Measurements from ENCODE around the gene HAGHL. TPM values are rescaled to one million over a fixed set of nuclear protein-coding genes. Genes with fewer than 3 reads are reported as not detected.

Gene HAGHL
- total and polyA plus RNA-seq, 2 donors (not counting 3 experiments of a cell fraction or from before 2014, with no cell fraction given) = 6.3 to 6.8 TPM

DNA sequence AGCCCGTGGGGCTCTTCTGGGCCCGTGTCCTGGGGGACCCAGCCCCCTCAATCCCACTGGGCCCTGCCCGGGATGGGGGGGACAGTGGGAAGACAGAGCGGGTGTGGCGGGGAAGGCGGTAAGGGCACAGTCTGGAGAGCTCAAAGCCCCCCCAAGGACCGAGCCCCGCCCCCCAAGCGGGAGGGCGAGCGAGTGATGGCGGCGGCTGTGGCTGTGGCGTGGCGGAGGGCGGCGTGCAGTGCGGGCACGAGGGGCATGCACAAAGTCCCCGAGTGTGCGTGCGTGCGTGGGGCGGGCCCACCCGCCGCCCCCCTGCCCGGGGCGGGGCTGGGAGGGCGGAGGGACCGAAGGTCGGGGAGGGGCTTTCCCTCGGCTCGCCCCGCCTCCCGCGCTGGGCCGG, 33.1 kb upstream of the HAGHL start:
- Histone ChIP-seq H3K4me2 (ENCODE audit: insufficient read depth, low read length) (no peak overlapping the region), H3K4me3 (replicated peaks in 1 of 3; ENCODE audit: insufficient read depth in 1 of 3, low read depth in 1 of 3, low read length in 3 of 3) (no peak overlapping the region), H2AFZ (ENCODE audit: low read depth, low read length) (no peak overlapping the region), H3K27ac (ENCODE audit: insufficient read depth, low read depth, low read length) (no peak overlapping the region), H4K20me1 (replicated peaks; ENCODE audit: control insufficient read depth, extremely low read depth, insufficient read depth, low read length) (no peaks in the 10 kb centered on the region), H3K9ac (replicated peaks; ENCODE audit: extremely low read depth, insufficient read depth, low read length) (no peak overlapping the region), H3K27me3 (ENCODE audit: control insufficient read depth in 2 of 2, insufficient read depth in 2 of 2, low read length in 2 of 2) (peaks cover 32 to 34% of the 10 kb centered on the region in 2 experiments), H3K36me3 (ENCODE audit: control insufficient read depth in 2 of 2, extremely low read depth in 1 of 2, insufficient read depth in 2 of 2, low read length in 2 of 2) (no peaks in the 10 kb centered on the region), H3K79me2 (ENCODE audit: control insufficient read depth, insufficient read depth, low read length) (no peaks in the 10 kb centered on the region), H3K9me1 (replicated peaks; ENCODE audit: control insufficient read depth, extremely low read depth, insufficient read depth, low read length) (no peaks in the 10 kb centered on the region), H3K4me1 (ENCODE audit: control insufficient read depth, extremely low read depth, insufficient read depth, low read length) (peaks cover 6% of the 10 kb centered on the region), H3K9me3 (replicated peaks; ENCODE audit: control insufficient read depth, insufficient read depth, low read length) (no peaks in the 10 kb centered on the region)
- peak; percentile 43 for TF ChIP-seq EZH2 (IDR thresholded peaks at IDR 0.05; ENCODE audit: borderline replicate concordance, low read depth, low read length, severe bottlenecking)
- no peak for TF ChIP-seq MYC (IDR thresholded peaks at IDR 0.05; ENCODE audit: low read depth, low read length)
- FAIRE-seq = no peak
- intact Hi-C loops (cut with micrococcal nuclease) = no loop called here
- DNase-seq (ENCODE audit: low read depth, low spot score) = no peak
- no TSS peak for BruUV-seq (replicated peaks)
- ChIA-PET CTCF (no interaction called here), POLR2A (no interaction called here)
- dilution Hi-C loops (cut with MboI; ENCODE audit: extremely low pct_ligation_motif_present, low sequenced_read_pairs) = no loop called here

DNA sequence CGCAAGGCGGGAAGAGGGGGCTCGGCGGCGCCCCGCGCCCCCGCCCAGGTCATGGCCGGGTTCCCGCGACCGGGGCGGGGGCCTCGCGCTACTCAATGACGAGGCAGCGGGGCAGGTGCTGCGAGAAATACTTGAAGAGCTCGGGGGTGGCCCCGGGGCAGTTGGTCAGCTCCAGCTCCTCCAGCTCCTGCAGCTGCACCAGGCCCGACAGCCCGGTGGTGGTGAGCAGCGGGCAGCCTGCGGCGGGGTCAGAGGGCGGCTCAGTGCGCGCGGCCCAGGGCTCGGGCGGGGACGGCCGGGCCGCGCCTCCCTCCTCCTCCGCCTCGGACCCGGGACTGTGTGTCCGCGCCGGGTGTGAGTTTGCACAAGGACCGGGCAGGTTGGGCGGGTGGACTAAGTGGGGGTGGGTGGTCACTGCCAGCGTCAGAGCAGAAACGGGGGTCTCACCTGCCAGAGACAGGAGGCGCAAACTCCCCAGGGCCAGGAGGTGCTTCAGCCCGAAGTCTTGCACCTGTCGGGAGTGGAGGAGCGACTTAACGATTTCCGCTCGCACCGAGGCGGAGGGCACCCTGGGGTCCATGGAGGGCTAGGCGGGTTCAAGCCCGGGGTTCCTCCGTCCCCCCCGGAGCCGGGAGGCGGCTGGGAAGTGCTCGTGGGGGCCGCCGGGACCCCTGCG, 32.6 kb upstream of the HAGHL start:
- H3K9ac ChIP-seq (replicated peaks; ENCODE audit: extremely low read depth, insufficient read depth, low read length) = no peak overlapping the region
- BruUV-seq (replicated peaks) = no TSS peak
- no peaks in the 10 kb centered on the region for H3K9me3 ChIP-seq (replicated peaks; ENCODE audit: control insufficient read depth, insufficient read depth, low read length)
- H3K4me1 ChIP-seq (ENCODE audit: control insufficient read depth, extremely low read depth, insufficient read depth, low read length) = peaks cover 5% of the 10 kb centered on the region
- FAIRE-seq (no peak), DNase-seq (ENCODE audit: low read depth, low spot score) (no peak)
- POLR2A ChIA-PET = no interaction called here
- H3K36me3 ChIP-seq (ENCODE audit: control insufficient read depth in 2 of 2, extremely low read depth in 1 of 2, insufficient read depth in 2 of 2, low read length in 2 of 2) = no peaks in the 10 kb centered on the region
- no peak overlapping the region for H3K27ac ChIP-seq (ENCODE audit: insufficient read depth, low read depth, low read length)
- H4K20me1 ChIP-seq (replicated peaks; ENCODE audit: control insufficient read depth, extremely low read depth, insufficient read depth, low read length) = no peaks in the 10 kb centered on the region
- intact Hi-C loops (cut with micrococcal nuclease) (no loop called here), dilution Hi-C loops (cut with MboI; ENCODE audit: extremely low pct_ligation_motif_present, low sequenced_read_pairs) (no loop called here)
- no peak overlapping the region for H3K4me3 ChIP-seq (replicated peaks in 1 of 3; ENCODE audit: insufficient read depth in 1 of 3, low read depth in 1 of 3, low read length in 3 of 3)
- CTCF ChIA-PET = no interaction called here
- no peak overlapping the region for H2AFZ ChIP-seq (ENCODE audit: low read depth, low read length)
- H3K27me3 ChIP-seq (ENCODE audit: control insufficient read depth in 2 of 2, insufficient read depth in 2 of 2, low read length in 2 of 2) = peaks cover 32 to 34% of the 10 kb centered on the region in 2 experiments
- H3K4me2 ChIP-seq (ENCODE audit: insufficient read depth, low read length) = no peak overlapping the region
- no peaks in the 10 kb centered on the region for H3K79me2 ChIP-seq (ENCODE audit: control insufficient read depth, insufficient read depth, low read length)
- no peaks in the 10 kb centered on the region for H3K9me1 ChIP-seq (replicated peaks; ENCODE audit: control insufficient read depth, extremely low read depth, insufficient read depth, low read length)
- TF ChIP-seq MYC (IDR thresholded peaks at IDR 0.05; ENCODE audit: low read depth, low read length) (no peak), POLR2A (IDR thresholded peaks at IDR 0.05; ENCODE audit: low read depth, low read length) (no peak), GATA2 (IDR thresholded peaks at IDR 0.05; ENCODE audit: insufficient read depth, insufficient read length, low read depth, low read length) (no peak), EZH2 (IDR thresholded peaks at IDR 0.05; ENCODE audit: borderline replicate concordance, low read depth, low read length, severe bottlenecking) (peak; percentile 94)
